H1 (cell line): ENCODE data around the gene MAST2. TPM values are rescaled to one million over a fixed set of nuclear protein-coding genes. Genes with fewer than 3 reads are reported as not detected.

Experiments
- CTCF ChIA-PET: fragments of 300-600 bp; sonication (Branson Sonifier 250); formaldehyde crosslinking; loops from one replicate; lab custom pipeline; 2021; ENCODE audit not compliant: partially characterized antibody; lab: Charles Lee
- POLR2A ChIA-PET: fragments of 300-600 bp; sonication (Branson Sonifier 250); formaldehyde crosslinking; loops from one replicate; lab custom pipeline; 2021; ENCODE audit warnings: inconsistent platforms; ENCODE audit not compliant: partially characterized antibody; lab: Charles Lee
- DNase-seq, 2 experiments: peaks; one replicate each; pipeline versions ENCODE4 v3.0.0 to v3.0.0-alpha.2; 2010 to 2022; ENCODE audit warnings: low spot score in 2 of 2, low read depth in 1 of 2, mixed read lengths in 1 of 2
- FAIRE-seq: peaks from 2 replicates; lab custom pipeline; 2011; peaks lifted over from hg19 to GRCh38; lab: Jason Lieb, UNC
- H2AFZ ChIP-seq: 2 replicates; pipeline ENCODE4 v1.8.1; 2012; ENCODE audit warnings: low read length, inconsistent platforms
- H2AK5ac ChIP-seq: 2 replicates; pipeline ENCODE4 v1.6.1; 2013; ENCODE audit warnings: low read depth, low read length
- H2BK120ac ChIP-seq: replicated peaks from 2 replicates; pipeline ENCODE3; 2013; ENCODE audit warnings: low read depth, low read length, inconsistent platforms
- H2BK12ac ChIP-seq: 2 replicates; pipeline ENCODE4 v1.6.1; 2013; ENCODE audit warnings: low read depth, low read length
- H2BK15ac ChIP-seq: 2 replicates; pipeline ENCODE4 v1.6.1; 2013; ENCODE audit warnings: low read length
- H2BK20ac ChIP-seq: 2 replicates; pipeline ENCODE4 v1.6.1; 2013; ENCODE audit warnings: low read length
- H2BK5ac ChIP-seq: 2 replicates; pipeline ENCODE4 v1.6.1; 2013; ENCODE audit warnings: low read depth, low read length
- H3K14ac ChIP-seq: 2 replicates; pipeline ENCODE4 v1.6.1; 2013; ENCODE audit warnings: inconsistent platforms; ENCODE audit not compliant: insufficient read length
- H3K18ac ChIP-seq: 2 replicates; pipeline ENCODE4 v1.6.1; 2013; ENCODE audit warnings: low read length; ENCODE audit errors: extremely low read depth
- H3K23ac ChIP-seq: 2 replicates; pipeline ENCODE4 v1.6.1; 2013; ENCODE audit warnings: inconsistent platforms; ENCODE audit not compliant: insufficient read length
- H3K23me2 ChIP-seq: 2 replicates; pipeline ENCODE4 v1.6.1; 2013; ENCODE audit warnings: low read depth, low read length
- H3K27ac ChIP-seq: 2 replicates; pipeline ENCODE4 v1.6.1; 2011; ENCODE audit warnings: low read depth, low read length, inconsistent platforms
- H3K27me3 ChIP-seq, 4 experiments: replicated peaks in 1 of 4; 1 replicate in 1 of 4; 2 replicates in 3 of 4; pipeline versions ENCODE4 v1.6.1 to v1.8.1; 2011 to 2013; ENCODE audit warnings: low read length in 3 of 4, mild to moderate bottlenecking in 3 of 4, inconsistent platforms in 2 of 4, mixed read lengths in 2 of 4, moderate library complexity in 1 of 4; ENCODE audit not compliant: control insufficient read depth in 3 of 4, insufficient read depth in 3 of 4; ENCODE audit errors: extremely low read depth in 1 of 4
- H3K36me3 ChIP-seq, 4 experiments: 2 replicates each; pipeline versions ENCODE4 v1.6.1 to v1.8.1; 2011 to 2013; ENCODE audit warnings: mild to moderate bottlenecking in 4 of 4, low read length in 3 of 4, moderate library complexity in 2 of 4, control low read depth in 1 of 4, inconsistent platforms in 1 of 4; ENCODE audit not compliant: insufficient read depth in 4 of 4, control insufficient read depth in 2 of 4
- H3K4ac ChIP-seq: replicated peaks from 2 replicates; pipeline ENCODE3; 2013; ENCODE audit warnings: low read length, low read depth, mixed read lengths, inconsistent platforms; ENCODE audit not compliant: insufficient read length
- H3K4me1 ChIP-seq, 4 experiments: replicated peaks in 1 of 4; 1 replicate in 1 of 4; 2 replicates in 3 of 4; pipeline versions ENCODE4 v1.6.1 to v1.8.1; 2011 to 2013; ENCODE audit warnings: low read length in 3 of 4, inconsistent platforms in 2 of 4, mixed read lengths in 1 of 4; ENCODE audit not compliant: insufficient read depth in 4 of 4, control insufficient read depth in 3 of 4
- H3K4me2 ChIP-seq, 2 experiments: 2 replicates each; pipeline versions ENCODE4 v1.6.1 to v1.8.1; 2011 to 2013; ENCODE audit warnings: low read depth in 2 of 2, low read length in 2 of 2, control low read depth in 1 of 2, inconsistent platforms in 1 of 2, mild to moderate bottlenecking in 1 of 2; ENCODE audit not compliant: insufficient read depth in 1 of 2
- H3K4me3 ChIP-seq, 4 experiments: fragments of 200-600, 300-600 bp in 1 of 4; sonication (generic), shearing (Covaris generic), sonication (Bioruptor Twin) in 1 of 4; 2 replicates each; pipeline versions ENCODE4 v1.5.1 to v1.8.1; 2011 to 2016; ENCODE audit warnings: low read length in 4 of 4, low read depth in 3 of 4, control low read depth in 2 of 4, inconsistent platforms in 2 of 4, mild to moderate bottlenecking in 2 of 4, mixed read lengths in 1 of 4, moderate library complexity in 1 of 4; ENCODE audit not compliant: insufficient read depth in 2 of 4; ENCODE audit errors: extremely low read depth in 1 of 4
- H3K56ac ChIP-seq: replicated peaks from 2 replicates; pipeline ENCODE3; 2013; ENCODE audit warnings: low read depth, mild to moderate bottlenecking, mixed read lengths, low read length, inconsistent platforms; ENCODE audit not compliant: insufficient read length
- H3K79me1 ChIP-seq: 2 replicates; pipeline ENCODE4 v1.6.1; 2013; ENCODE audit warnings: low read depth, low read length, control low read depth
- H3K79me2 ChIP-seq, 2 experiments: 2 replicates each; pipeline versions ENCODE4 v1.6.1 to v1.8.1; 2012 to 2013; ENCODE audit warnings: low read length in 2 of 2, mild to moderate bottlenecking in 2 of 2, inconsistent platforms in 1 of 2; ENCODE audit not compliant: insufficient read depth in 2 of 2, control insufficient read depth in 1 of 2
- H3K9ac ChIP-seq, 4 experiments: replicated peaks in 1 of 4; 1 replicate in 1 of 4; 2 replicates in 3 of 4; pipeline versions ENCODE4 v1.6.1 to v1.8.1; 2011 to 2013; ENCODE audit warnings: low read depth in 3 of 4, low read length in 3 of 4, control low read depth in 2 of 4, mild to moderate bottlenecking in 2 of 4, moderate library complexity in 2 of 4, inconsistent platforms in 1 of 4; ENCODE audit errors: extremely low read depth in 1 of 4
- H3K9me3 ChIP-seq, 2 experiments: 2 replicates each; pipeline versions ENCODE4 v1.6.1 to v1.8.1; 2012 to 2013; ENCODE audit warnings: mild to moderate bottlenecking in 2 of 2, moderate library complexity in 2 of 2, control low read depth in 1 of 2, inconsistent platforms in 1 of 2, low read depth in 1 of 2, low read length in 1 of 2, mixed read lengths in 1 of 2; ENCODE audit not compliant: insufficient read depth in 2 of 2
- H4K20me1 ChIP-seq, 2 experiments: replicated peaks in 1 of 2; 2 replicates each; pipeline versions ENCODE3 to v1.8.1; 2011 to 2013; ENCODE audit warnings: inconsistent platforms in 2 of 2, low read length in 2 of 2, mild to moderate bottlenecking in 1 of 2; ENCODE audit not compliant: insufficient read depth in 2 of 2, control insufficient read depth in 1 of 2
- H4K5ac ChIP-seq: 2 replicates; pipeline ENCODE4 v1.6.1; 2013; ENCODE audit warnings: low read length, low read depth, mixed read lengths, inconsistent platforms; ENCODE audit not compliant: insufficient read length
- H4K8ac ChIP-seq: 2 replicates; pipeline ENCODE4 v1.8.0; 2013; ENCODE audit warnings: mild to moderate bottlenecking, moderate library complexity, low read length, inconsistent platforms; ENCODE audit not compliant: insufficient read depth; ENCODE audit errors: extremely low read depth
- H4K91ac ChIP-seq: replicated peaks from 2 replicates; pipeline ENCODE3; 2013; ENCODE audit warnings: low read length, mixed read lengths, inconsistent platforms; ENCODE audit not compliant: insufficient read length
- CHD1 ChIP-seq: IDR thresholded peaks from 2 replicates; pipeline ENCODE4 v1.6.1; 2012; ENCODE audit warnings: low read depth, low read length, improper control_type of control experiment
- CTCF ChIP-seq, 3 experiments: IDR thresholded peaks; 1 replicate in 2 of 3; 2 replicates in 1 of 3; pipeline versions ENCODE4 v1.5.1 to v1.6.1; 2011; ENCODE audit warnings: low read length in 3 of 3, mild to moderate bottlenecking in 3 of 3, inconsistent platforms in 2 of 3, low read depth in 1 of 3, moderate library complexity in 1 of 3; ENCODE audit not compliant: insufficient read depth in 1 of 3; ENCODE audit errors: control extremely low read depth in 1 of 3
- TAF7 ChIP-seq: optimal IDR thresholded peaks from 2 replicates; pipeline ENCODE3; 2011; ENCODE audit warnings: low read depth, mild to moderate bottlenecking, inconsistent platforms, low read length, moderate library complexity, borderline replicate concordance
- WGBS, 2 experiments: shearing (Covaris generic) in 1 of 2; methylation state at CpG; one replicate each; pipeline versions ENCODE4 v1.1.6 to v1.1.7; 2013 to 2015; ENCODE audit warnings: low lambda C conversion rate in 2 of 2, mixed read lengths in 2 of 2, inconsistent platforms in 1 of 2, low coverage in 1 of 2, missing lambda C conversion rate in 1 of 2; ENCODE audit not compliant: insufficient replicate concordance in 2 of 2, insufficient coverage in 1 of 2, insufficient read length in 1 of 2; ENCODE audit errors: extremely low coverage in 1 of 2, missing lambda C conversion rate in 1 of 2; 5-methylcytosine and 5-hydroxymethylcytosine counted together
- polyA plus RNA-seq, 7 experiments: library from polyadenylated mRNA; depleted of rRNA in 3 of 7; stranded (reverse) in 5 of 7; unstranded in 2 of 7; fragments of >200 nt in 5 of 7; fragments of 200-250 nt in 2 of 7; gene quantifications; 1 replicate in 5 of 7; 2 replicates in 1 of 7; 4 replicates in 1 of 7; pipeline versions ENCODE4 v1.2.1 to v1.2.3, GENCODE V29; 2011 to 2013; ENCODE audit warnings: missing spikeins in 2 of 7, mixed read lengths in 2 of 7
- total RNA-seq: library from RNA; stranded (reverse); fragmentation: NEBNext Ultra II Directional; extraction: Animal tissue kit (Norgen Biotek cat#: 25700); gene quantifications from 2 replicates; pipeline ENCODE4 v1.2.1, GENCODE V29; 2021

MAST2 gene
- total and polyA plus RNA-seq, 2 of the 8 experiments (the other 6 are each of a cell fraction or from before 2014, with no cell fraction given), result 20.5 to 35.4 TPM

- Histone ChIP-seq H3K9ac (no peak overlapping the region), H3K79me1 (peaks cover 3% of the 10 kb centered on the region; the same call in 1 of the 2 replicates), H2BK120ac (no peak overlapping the region), H3K9me3 (peaks cover 0 to 5% of the 10 kb centered on the region in 2 experiments; a peak in 2 of 4 replicates), H3K23ac (no peak overlapping the region), H2BK12ac (no peak overlapping the region), H2BK15ac (no peak overlapping the region), H4K5ac (no peak overlapping the region), H3K4me3 (no peak overlapping the region), H4K91ac (no peak overlapping the region), H3K4ac (no peak overlapping the region), H3K27ac (no peak overlapping the region), H4K20me1 (no peaks in the 10 kb centered on the region), H3K23me2 (no peaks in the 10 kb centered on the region), H3K18ac (no peak overlapping the region), H3K56ac (no peak overlapping the region), H2BK20ac (no peak overlapping the region), H3K4me2 (no peak overlapping the region), H3K79me2 (peaks cover 0 to 33% of the 10 kb centered on the region in 2 experiments; a peak in 2 of 4 replicates), H3K27me3 (no peaks in the 10 kb centered on the region), H2AK5ac (no peak overlapping the region), H2BK5ac (no peak overlapping the region), H3K4me1 (no peaks in the 10 kb centered on the region), H3K36me3 (peaks cover 0 to 16% (median 7%) of the 10 kb centered on the region in 4 experiments; a peak in 3 of 8 replicates), H2AFZ (no peak overlapping the region), H4K8ac (no peak overlapping the region), H3K14ac (no peak overlapping the region)
- DNase-seq, result no peak
- ChIA-PET CTCF (interaction anchor here (0.6 to 1.7 kb wide), 4 partner anchors 8 to 387 kb away, joined by 3 to 7 read pairs (median 4); no protein-coding TSS in a partner anchor), POLR2A (interaction anchor here (1.2 kb wide), 1 partner anchor 139 kb away, joined by 3 read pairs; the partner anchor contains the start of gene GPBP1L1)
- TF ChIP-seq CHD1 (no peak), TAF7 (no peak), CTCF (IDR thresholded peaks at IDR 0.05; ENCODE audit: control extremely low read depth in 1 of 3, insufficient read depth in 1 of 3, low read depth in 1 of 3, low read length in 3 of 3) (peak in 1 of 3 experiments; percentile 6; a peak in 1 of 4 replicates)
- no peak for FAIRE-seq
- 91% methylated on average over 2 of the region's 2 CpGs; no CpG with 5 or more reads in 1 of the 2 experiments for WGBS, 2 experiments
Measured at GRCh38 chr1:45824607-45825006, 21.2 kb downstream of the MAST2 start.
